ENCODE data around the gene RABGAP1L. TPM values are rescaled to one million over a fixed set of nuclear protein-coding genes. Genes with fewer than 3 reads are reported as not detected.

RABGAP1L gene
- total and polyA plus RNA-seq, 7 experiments from 2014 or later = 38.4 to 97.4 (median 55.1) TPM

GRCh38 chr1:174217787-174218574 lies 58.7 kb downstream of the RABGAP1L start:
- CTCF ChIA-PET = interaction anchor here (0.6 to 1.7 kb wide), 13 partner anchors 11 to 1795 kb away, joined by 3 to 8 read pairs (median 4); partner anchors contain the start of gene ZBTB37
- POLR2A ChIA-PET = interaction anchor here (0.6 kb wide), 2 partner anchors 195 to 354 kb away, joined by 3 read pairs; no protein-coding TSS in a partner anchor
- Histone ChIP-seq H3K27ac (ENCODE audit: low read depth, low read length) (no peak overlapping the region), H3K4me3 (ENCODE audit: low read length) (no peak overlapping the region), H3K36me3 (ENCODE audit: control insufficient read depth in 2 of 3, insufficient read depth in 3 of 3, low read length in 3 of 3) (peaks cover 0 to 9% (median 0%) of the 10 kb centered on the region in 3 experiments), H3K27me3 (ENCODE audit: control insufficient read depth in 2 of 2, insufficient read depth in 2 of 2, low read length in 2 of 2) (no peaks in the 10 kb centered on the region), H3K9me3 (ENCODE audit: control insufficient read depth in 2 of 3, low read length in 3 of 3) (no peaks in the 10 kb centered on the region), H3K4me1 (ENCODE audit: control insufficient read depth in 2 of 2, insufficient read depth in 2 of 2, low read length in 2 of 2) (no peaks in the 10 kb centered on the region)
- H3K36me3 Mint-ChIP-seq = peaks cover 10 to 21% (median 20%) of the 10 kb centered on the region in 5 donors
- H3K9me3 Mint-ChIP-seq = peaks cover 0 to 4% (median 0%) of the 10 kb centered on the region in 11 donors
- H3K4me1 Mint-ChIP-seq = peaks cover 0 to 8% (median 0%) of the 10 kb centered on the region in 7 donors
- H3K4me3 Mint-ChIP-seq = no peak overlapping the region
- no peaks in the 10 kb centered on the region for H3K27me3 Mint-ChIP-seq
- ATAC-seq = peak; percentile 69
- intact Hi-C loops (cut with micrococcal nuclease) = loop anchor here (1.0 to 5.0 kb wide), 10 partner anchors 59 to 1473 kb away; partner anchors contain the start of genes CENPL (in 1 of the 2), DARS2 (in 1 of the 2), RABGAP1L (in 1 of the 2) and ZBTB37 (in 1 of the 2)
- no peak overlapping the region for H3K27ac Mint-ChIP-seq
- DNase-seq = peak in 6 of 9 donors; percentile 2 to 46 (median 34)

GRCh38 chr1:174218983-174219382 lies 59.7 kb downstream of the RABGAP1L start:
- Mint-ChIP-seq H3K27me3 (no peaks in the 10 kb centered on the region), H3K9me3 (peaks cover 0 to 4% (median 0%) of the 10 kb centered on the region in 11 donors), H3K4me3 (no peak overlapping the region), H3K4me1 (peaks cover 0 to 8% (median 0%) of the 10 kb centered on the region in 7 donors), H3K36me3 (peaks cover 10 to 21% (median 20%) of the 10 kb centered on the region in 5 donors), H3K27ac (no peak overlapping the region)
- peaks cover 0 to 9% (median 0%) of the 10 kb centered on the region in 3 experiments for H3K36me3 ChIP-seq (ENCODE audit: control insufficient read depth in 2 of 3, insufficient read depth in 3 of 3, low read length in 3 of 3)
- CTCF ChIA-PET = interaction anchor here (1.2 to 1.7 kb wide), 2 partner anchors 12 to 63 kb away, joined by 4 to 8 read pairs; no protein-coding TSS in a partner anchor
- intact Hi-C loops (cut with micrococcal nuclease) = loop anchor here (5.0 kb wide), 4 partner anchors 127 to 787 kb away; no protein-coding TSS in a partner anchor
- DNase-seq = no peak
- no peaks in the 10 kb centered on the region for H3K27me3 ChIP-seq (ENCODE audit: control insufficient read depth in 2 of 2, insufficient read depth in 2 of 2, low read length in 2 of 2)
- no peak overlapping the region for H3K4me3 ChIP-seq (ENCODE audit: low read length)
- H3K9me3 ChIP-seq (ENCODE audit: control insufficient read depth in 2 of 3, low read length in 3 of 3) = no peaks in the 10 kb centered on the region
- ATAC-seq = no peak
- H3K27ac ChIP-seq (ENCODE audit: low read depth, low read length) = no peak overlapping the region
- no peaks in the 10 kb centered on the region for H3K4me1 ChIP-seq (ENCODE audit: control insufficient read depth in 2 of 2, insufficient read depth in 2 of 2, low read length in 2 of 2)
- POLR2A ChIA-PET = no interaction called here

GRCh38 chr1:174219606-174220370 lies 60.5 kb downstream of the RABGAP1L start:
- peaks cover 0 to 9% (median 0%) of the 10 kb centered on the region in 3 experiments for H3K36me3 ChIP-seq (ENCODE audit: control insufficient read depth in 2 of 3, insufficient read depth in 3 of 3, low read length in 3 of 3)
- H3K4me3 ChIP-seq (ENCODE audit: low read length) = no peak overlapping the region
- H3K4me1 ChIP-seq (ENCODE audit: control insufficient read depth in 2 of 2, insufficient read depth in 2 of 2, low read length in 2 of 2) = no peaks in the 10 kb centered on the region
- ATAC-seq (no peak), DNase-seq (no peak)
- POLR2A ChIA-PET = no interaction called here
- Mint-ChIP-seq H3K4me3 (no peak overlapping the region), H3K27me3 (no peaks in the 10 kb centered on the region), H3K27ac (no peak overlapping the region), H3K36me3 (peaks cover 10 to 25% (median 23%) of the 10 kb centered on the region in 5 donors), H3K9me3 (peaks cover 0 to 4% (median 0%) of the 10 kb centered on the region in 11 donors), H3K4me1 (peaks cover 0 to 6% (median 0%) of the 10 kb centered on the region in 7 donors)
- H3K9me3 ChIP-seq (ENCODE audit: control insufficient read depth in 2 of 3, low read length in 3 of 3) = no peaks in the 10 kb centered on the region
- intact Hi-C loops (cut with micrococcal nuclease) = loop anchor here (5.0 kb wide), 4 partner anchors 127 to 787 kb away; no protein-coding TSS in a partner anchor
- no peaks in the 10 kb centered on the region for H3K27me3 ChIP-seq (ENCODE audit: control insufficient read depth in 2 of 2, insufficient read depth in 2 of 2, low read length in 2 of 2)
- CTCF ChIA-PET = interaction anchor here (0.6 kb wide), 1 partner anchor 208 kb away, joined by 3 read pairs; no protein-coding TSS in a partner anchor
- H3K27ac ChIP-seq (ENCODE audit: low read depth, low read length) = no peak overlapping the region

GRCh38 chr1:174221681-174222080 lies 62.4 kb downstream of the RABGAP1L start:
- DNase-seq (no peak), ATAC-seq (no peak)
- Mint-ChIP-seq H3K27ac (no peak overlapping the region), H3K9me3 (peaks cover 0 to 4% (median 0%) of the 10 kb centered on the region in 11 donors), H3K4me1 (peaks cover 0 to 10% (median 5%) of the 10 kb centered on the region in 7 donors), H3K4me3 (no peak overlapping the region), H3K36me3 (peaks cover 10 to 41% (median 33%) of the 10 kb centered on the region in 5 donors), H3K27me3 (no peaks in the 10 kb centered on the region)
- Histone ChIP-seq H3K36me3 (ENCODE audit: control insufficient read depth in 2 of 3, insufficient read depth in 3 of 3, low read length in 3 of 3) (peaks cover 0 to 12% (median 0%) of the 10 kb centered on the region in 3 experiments), H3K4me1 (ENCODE audit: control insufficient read depth in 2 of 2, insufficient read depth in 2 of 2, low read length in 2 of 2) (peaks cover 0 to 3% of the 10 kb centered on the region in 2 donors), H3K27ac (ENCODE audit: low read depth, low read length) (no peak overlapping the region), H3K4me3 (ENCODE audit: low read length) (no peak overlapping the region), H3K27me3 (ENCODE audit: control insufficient read depth in 2 of 2, insufficient read depth in 2 of 2, low read length in 2 of 2) (no peaks in the 10 kb centered on the region), H3K9me3 (ENCODE audit: control insufficient read depth in 2 of 3, low read length in 3 of 3) (no peaks in the 10 kb centered on the region)
- ChIA-PET CTCF (interaction anchor here (0.6 kb wide), 1 partner anchor 51 kb away, joined by 3 read pairs; no protein-coding TSS in a partner anchor), POLR2A (interaction anchor here (0.6 kb wide), 1 partner anchor 1765 kb away, joined by 3 read pairs; no protein-coding TSS in a partner anchor)
- intact Hi-C loops (cut with micrococcal nuclease) = no loop called here

GRCh38 chr1:174222166-174222949 lies 63.0 kb downstream of the RABGAP1L start:
- Histone ChIP-seq H3K4me3 (ENCODE audit: low read length) (no peak overlapping the region), H3K36me3 (ENCODE audit: control insufficient read depth in 2 of 3, insufficient read depth in 3 of 3, low read length in 3 of 3) (peaks cover 0 to 12% (median 0%) of the 10 kb centered on the region in 3 experiments), H3K27me3 (ENCODE audit: control insufficient read depth in 2 of 2, insufficient read depth in 2 of 2, low read length in 2 of 2) (no peaks in the 10 kb centered on the region), H3K9me3 (ENCODE audit: control insufficient read depth in 2 of 3, low read length in 3 of 3) (no peaks in the 10 kb centered on the region), H3K4me1 (ENCODE audit: control insufficient read depth in 2 of 2, insufficient read depth in 2 of 2, low read length in 2 of 2) (peaks cover 0 to 3% of the 10 kb centered on the region in 2 donors), H3K27ac (ENCODE audit: low read depth, low read length) (no peak overlapping the region)
- CTCF ChIA-PET = interaction anchor here (0.7 kb wide), 1 partner anchor 235 kb away, joined by 3 read pairs; no protein-coding TSS in a partner anchor
- POLR2A ChIA-PET = interaction anchor here (0.6 kb wide), 1 partner anchor 203 kb away, joined by 3 read pairs; no protein-coding TSS in a partner anchor
- Mint-ChIP-seq H3K27ac (no peak overlapping the region), H3K4me1 (peaks cover 0 to 10% (median 5%) of the 10 kb centered on the region in 7 donors), H3K9me3 (peaks cover 0 to 4% (median 0%) of the 10 kb centered on the region in 11 donors), H3K36me3 (peaks cover 10 to 42% (median 35%) of the 10 kb centered on the region in 5 donors), H3K4me3 (no peak overlapping the region), H3K27me3 (no peaks in the 10 kb centered on the region)
- DNase-seq (no peak), ATAC-seq (no peak)
- intact Hi-C loops (cut with micrococcal nuclease) = no loop called here

All from naive thymus-derived CD4-positive, alpha-beta T cell (primary cell).